Ascending aorta (tissue), 2 donors: ENCODE results near the gene PRR33. TPM values are rescaled to one million over a fixed set of nuclear protein-coding genes. Genes with fewer than 3 reads are reported as not detected.

Source experiments
- DNase-seq, 2 donors: peaks; one replicate each; pipeline ENCODE4 v3.0.0-alpha.2; 2019; ENCODE audit warnings: low spot score in 2 of 2
- H3K27ac ChIP-seq, 2 donors: fragments of 200-600 bp; sonication (generic); one replicate each; pipeline ENCODE4 v1.5.1; 2016 to 2017; ENCODE audit warnings: mild to moderate bottlenecking in 1 of 2
- H3K27me3 ChIP-seq: fragments of 200-600 bp; sonication (generic); one replicate; pipeline ENCODE4 v1.5.1; 2017
- H3K36me3 ChIP-seq, 2 donors: fragments of 200-600 bp; sonication (generic); one replicate each; pipeline ENCODE4 v1.5.1; 2016
- H3K4me1 ChIP-seq, 2 donors: fragments of 200-600 bp; sonication (generic); one replicate each; pipeline ENCODE4 v1.5.1; 2016 to 2017; ENCODE audit warnings: mild to moderate bottlenecking in 1 of 2
- H3K4me3 ChIP-seq, 2 donors: fragments of 200-600 bp; sonication (generic); one replicate each; pipeline ENCODE4 v1.5.1; 2016 to 2017; ENCODE audit warnings: mild to moderate bottlenecking in 1 of 2
- H3K9me3 ChIP-seq, 2 donors: fragments of 200-600 bp; sonication (generic); one replicate each; pipeline ENCODE4 v1.5.1; 2016
- CTCF ChIP-seq, 3 experiments: fragments of 200-600 bp in 2 of 3; fragments of 450-650 bp in 1 of 3; sonication (generic) in 2 of 3; IDR thresholded peaks; one replicate each; pipeline ENCODE4 v1.5.1; 2016 to 2019; ENCODE audit warnings: antibody characterized with exemption in 3 of 3, mild to moderate bottlenecking in 1 of 3, moderate library complexity in 1 of 3
- intact Hi-C: fragments of 100-400 bp; cut with DNase I; formaldehyde crosslinking; loops from one replicate; pipeline ENCODE4 v1.15.1; 2023
- total RNA-seq: library from RNA; depleted of rRNA; stranded (reverse); fragments of >200 nt; gene quantifications from one replicate; pipeline ENCODE4 v1.1.0, GENCODE V29; 2016

PRR33 gene
- total RNA-seq, 1 donor from 2014 or later: not detected

DNA sequence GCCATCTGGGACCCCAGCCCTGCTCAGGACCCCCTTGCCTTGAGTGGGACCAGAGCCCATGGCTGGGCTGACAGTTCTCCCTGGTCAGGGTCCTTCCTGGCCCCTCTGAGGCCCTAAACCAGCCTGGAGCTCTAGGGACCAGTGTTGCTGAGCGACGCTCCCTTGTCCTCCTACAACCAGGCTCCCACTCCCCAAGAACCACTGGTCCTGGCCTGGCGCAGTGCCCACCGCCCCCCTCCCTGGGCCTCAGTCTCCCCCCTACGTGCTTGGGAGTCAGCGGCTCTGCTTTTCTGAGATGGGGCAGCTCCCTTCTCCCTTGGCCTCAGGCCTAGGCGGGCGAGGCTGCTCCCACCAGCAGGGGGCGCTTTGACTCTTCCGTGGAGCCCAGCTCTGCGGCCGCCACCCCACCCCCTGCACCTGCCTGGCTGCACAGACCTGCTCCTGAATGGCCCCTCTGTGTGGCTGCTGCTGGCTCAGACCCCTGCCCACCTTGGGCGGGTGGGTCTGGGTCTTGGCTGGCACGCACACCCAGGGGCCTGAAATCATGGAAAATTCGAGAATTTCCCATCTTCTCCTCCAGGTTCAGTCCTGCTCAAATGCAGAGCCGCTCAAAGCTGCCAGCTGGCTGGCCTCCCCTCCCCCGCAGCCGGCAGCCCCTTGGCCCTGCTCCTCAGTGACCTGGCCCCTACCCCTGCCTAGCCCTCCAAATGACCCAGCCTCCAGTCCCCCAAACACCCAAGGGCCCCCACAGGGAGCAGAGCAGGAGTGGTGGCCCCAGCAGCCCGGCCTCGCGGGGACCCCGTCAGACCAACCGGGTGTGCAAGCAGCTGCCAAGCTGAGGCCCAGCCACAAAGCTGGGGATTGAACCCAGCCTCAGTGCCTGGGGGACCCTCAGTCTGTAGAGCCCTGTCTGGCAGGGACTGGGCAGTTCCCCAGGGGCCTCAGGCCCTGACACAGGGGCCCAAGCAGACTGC lies 9.1 kb downstream of the PRR33 start:
- Histone ChIP-seq H3K27ac (peak overlapping the region; percentile 87 to 91), H3K9me3 (no peaks in the 10 kb centered on the region), H3K4me1 (peaks cover 4 to 26% of the 10 kb centered on the region in 2 donors), H3K27me3 (no peaks in the 10 kb centered on the region), H3K36me3 (peaks cover 20 to 32% of the 10 kb centered on the region in 2 donors), H3K4me3 (no peak overlapping the region)
- intact Hi-C loops: loop anchor here (5.0 kb wide), 3 partner anchors 35 to 270 kb away; partner anchors contain the start of genes SYT8 and TNNT3
- DNase-seq: peak in 1 of 2 donors; percentile 84
- peak; percentile 74 to 92 (median 90) for TF ChIP-seq CTCF (IDR thresholded peaks at IDR 0.05)

DNA sequence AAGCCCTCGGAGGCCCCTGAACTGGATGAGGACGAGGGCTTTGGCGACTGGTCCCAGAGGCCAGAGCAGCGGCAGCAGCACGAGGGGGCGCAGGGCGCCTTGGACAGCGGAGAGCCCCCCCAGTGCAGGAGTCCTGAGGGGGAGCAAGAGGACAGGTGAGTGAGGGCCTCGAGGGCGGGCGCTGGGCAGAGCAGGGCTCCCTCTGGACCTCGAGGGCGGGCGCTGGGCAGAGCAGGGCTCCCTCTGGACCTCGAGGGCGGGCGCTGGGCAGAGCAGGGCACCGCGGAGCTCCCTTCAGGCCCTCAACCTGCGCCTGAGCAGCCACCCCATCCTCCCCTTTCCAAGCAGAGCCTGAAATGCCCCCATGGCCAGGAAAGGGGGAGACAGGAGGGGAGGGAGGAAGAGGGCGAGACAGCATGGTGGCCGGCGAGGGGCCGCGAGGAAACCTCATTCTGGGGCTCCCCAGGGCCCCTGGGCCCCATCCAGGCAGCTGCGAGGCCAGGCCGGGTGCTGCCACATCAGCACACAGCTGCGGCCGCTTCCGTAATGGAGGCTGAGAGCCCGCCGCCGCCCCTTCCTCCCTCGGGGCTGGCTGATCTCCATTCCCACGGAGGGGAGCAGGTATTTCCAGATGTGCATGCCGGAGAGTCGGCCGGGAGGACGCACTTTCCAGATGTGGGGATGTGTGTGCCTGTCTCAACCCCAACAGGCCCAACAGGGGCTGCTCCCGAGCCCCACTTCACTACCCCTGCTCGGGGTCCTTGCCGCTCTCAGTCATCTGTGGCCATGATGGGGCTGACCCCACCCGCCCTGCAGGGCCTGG lies 10.0 kb downstream of the PRR33 start:
- TF ChIP-seq CTCF (IDR thresholded peaks at IDR 0.05): no peak
- no peak for DNase-seq
- peaks cover 20 to 29% of the 10 kb centered on the region in 2 donors for H3K36me3 ChIP-seq
- H3K4me3 ChIP-seq: no peak overlapping the region
- H3K27me3 ChIP-seq: no peaks in the 10 kb centered on the region
- H3K4me1 ChIP-seq: peaks cover 7 to 35% of the 10 kb centered on the region in 2 donors
- H3K27ac ChIP-seq: peak overlapping the region; percentile 87 to 91
- H3K9me3 ChIP-seq: no peaks in the 10 kb centered on the region
- intact Hi-C loops: loop anchor here (5.0 kb wide), 3 partner anchors 36 to 271 kb away; partner anchors contain the start of genes SYT8 and TNNT3

GRCh38 chr11:1880746-1881441 lies 10.8 kb downstream of the PRR33 start:
- no peak for DNase-seq
- intact Hi-C loops: loop anchor here (5.0 kb wide), 3 partner anchors 36 to 271 kb away; partner anchors contain the start of genes SYT8 and TNNT3

DNA sequence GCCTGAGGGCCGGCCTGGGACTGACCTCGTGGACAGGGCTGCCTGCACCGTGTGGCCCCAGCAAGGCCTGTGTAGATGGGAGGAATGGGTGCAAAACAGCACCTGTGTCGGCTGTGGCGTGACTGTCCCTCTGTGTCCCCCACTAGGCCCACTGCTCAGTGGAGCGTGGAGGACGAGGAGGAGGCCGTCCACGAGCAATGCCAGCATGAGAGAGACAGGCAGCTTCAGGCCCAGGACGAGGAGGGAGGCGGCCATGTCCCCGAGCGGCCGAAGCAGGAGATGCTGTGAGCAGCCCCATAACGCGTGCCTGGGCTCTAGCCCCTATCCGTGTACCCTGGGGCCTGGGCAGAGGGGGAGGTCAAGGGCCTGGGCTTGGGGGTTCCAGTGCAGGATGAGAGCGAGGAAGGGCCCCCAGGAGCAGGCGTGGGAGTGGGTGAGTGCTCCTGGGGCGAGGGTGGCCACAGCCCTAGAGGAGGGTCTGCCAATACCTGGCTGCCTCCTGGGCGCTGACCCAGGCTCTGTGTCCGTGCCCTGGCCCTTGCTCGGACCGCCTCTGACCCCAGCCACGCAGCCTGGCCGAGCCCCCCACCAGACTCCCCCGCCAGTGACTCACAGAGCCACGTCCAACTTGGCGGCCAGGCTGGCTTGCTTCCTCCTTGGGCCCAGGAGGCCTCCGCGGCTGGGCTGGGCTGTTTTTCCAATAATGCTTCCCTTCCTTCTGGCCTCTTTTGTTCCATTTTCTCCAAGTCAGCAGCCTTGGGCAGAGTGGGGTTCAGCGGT lies 11.6 kb downstream of the PRR33 start:
- Histone ChIP-seq H3K4me1 (peaks cover 7 to 44% of the 10 kb centered on the region in 2 donors), H3K27ac (peak overlapping the region; percentile 87 to 91), H3K4me3 (no peak overlapping the region), H3K9me3 (no peaks in the 10 kb centered on the region), H3K27me3 (no peaks in the 10 kb centered on the region), H3K36me3 (peaks cover 9 to 20% of the 10 kb centered on the region in 2 donors)
- peak in 1 of 2 donors; percentile 87 for DNase-seq
- no peak for TF ChIP-seq CTCF (IDR thresholded peaks at IDR 0.05)
- intact Hi-C loops: loop anchor here (5.0 kb wide), 4 partner anchors 37 to 272 kb away; partner anchors contain the start of genes IFITM10, SYT8 and TNNT3

More at GRCh38 chr11:1880746-1881441, 10.8 kb downstream of the PRR33 start:
- peak overlapping the region; percentile 87 to 91 for H3K27ac ChIP-seq
- H3K27me3 ChIP-seq: no peaks in the 10 kb centered on the region
- no peak overlapping the region for H3K4me3 ChIP-seq
- H3K36me3 ChIP-seq: peaks cover 17 to 27% of the 10 kb centered on the region in 2 donors
- no peak for TF ChIP-seq CTCF (IDR thresholded peaks at IDR 0.05)
- no peaks in the 10 kb centered on the region for H3K9me3 ChIP-seq
- H3K4me1 ChIP-seq: peaks cover 7 to 42% of the 10 kb centered on the region in 2 donors
